Activated CD4-positive, alpha-beta T cell treated with anti-CD3 and anti-CD28 coated beads, Interleukin-2, amount 50 U/mL, for 4 hours (primary cell): ENCODE measurements around the gene CAMK2D.

Source experiments
- DNase-seq, 2 experiments: peaks; one replicate each; pipeline ENCODE4 v3.0.0-alpha.2; 2020

CAMK2D gene

GRCh38 chr4:113762186-113763028, 869 bp upstream of the CAMK2D start:
- DNase-seq: peak; percentile 99

DNA sequence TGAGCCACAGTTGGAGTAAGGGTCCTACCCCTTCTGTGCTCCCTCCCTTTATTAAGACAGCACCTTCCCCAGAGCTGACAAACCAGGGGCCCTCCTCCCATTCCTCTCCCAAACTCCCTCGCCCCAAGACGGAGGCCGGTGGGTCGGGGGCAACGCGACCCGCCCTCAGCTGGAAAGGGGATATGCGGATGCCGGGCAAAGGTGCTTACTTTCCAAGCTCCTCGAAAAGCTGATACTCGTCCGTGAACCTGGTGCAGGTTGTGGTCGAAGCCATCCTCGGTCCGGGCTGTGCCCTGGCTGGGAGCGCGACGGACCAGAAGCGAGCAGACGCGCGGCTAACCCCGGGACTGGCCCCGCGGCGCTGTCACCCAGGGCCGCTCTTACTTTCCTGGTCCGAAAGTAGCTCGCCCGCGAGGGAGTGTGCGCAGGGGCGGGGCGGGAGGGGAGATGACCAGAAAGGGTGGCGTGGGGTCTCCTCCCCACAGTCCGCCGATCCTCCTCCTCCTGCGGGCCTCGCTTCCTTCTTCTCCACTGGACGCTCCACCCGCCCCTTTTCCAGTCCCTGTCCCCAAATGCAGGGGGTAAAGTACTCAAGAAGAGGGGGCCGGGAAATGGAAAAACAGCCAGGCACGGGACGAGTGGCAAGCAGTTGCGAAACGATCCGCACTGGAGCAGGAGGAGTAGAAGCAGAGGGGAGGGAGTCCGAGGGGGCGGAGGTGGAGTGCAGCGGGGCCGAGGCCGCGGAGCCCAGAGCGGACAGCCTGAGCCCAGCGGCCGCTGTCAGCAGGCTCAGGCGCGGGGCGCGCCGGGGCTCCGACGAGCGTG, 531 bp downstream of the CAMK2D start:
- DNase-seq: peak; percentile 18 to 42

DNA sequence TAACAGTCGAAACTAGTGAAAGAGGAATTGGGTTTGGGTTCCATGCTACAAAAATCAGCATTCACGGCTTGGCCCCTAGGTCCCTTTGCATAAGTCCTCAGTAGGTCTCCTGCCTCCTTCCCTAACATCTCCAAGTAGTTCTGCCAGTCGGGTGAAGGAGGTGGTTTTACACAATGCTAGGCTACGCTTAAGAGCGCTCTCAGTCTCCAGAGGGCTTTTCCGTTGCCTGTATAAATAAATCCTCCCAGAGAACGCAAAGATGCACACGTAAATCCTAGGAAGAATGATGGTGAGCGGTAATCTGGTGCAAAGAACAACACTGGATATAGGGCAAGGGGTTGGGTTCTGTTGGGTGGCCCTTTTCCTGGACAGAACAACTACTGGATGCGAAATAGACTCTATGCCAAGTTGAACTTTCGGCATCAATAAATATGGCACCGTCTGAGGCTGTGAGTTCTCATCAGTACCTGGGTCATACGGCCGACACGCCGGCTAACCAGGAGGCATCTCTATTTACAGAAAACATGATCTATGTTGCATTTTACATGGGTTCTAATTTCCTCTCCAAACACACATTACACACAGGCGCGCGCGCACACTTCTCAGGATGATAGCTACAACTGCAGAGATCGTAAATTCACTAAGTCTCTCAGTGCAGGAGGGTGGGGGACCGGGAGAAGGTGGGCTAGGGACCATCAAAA, 1.3 kb downstream of the CAMK2D start:
- DNase-seq: peak; percentile 16 to 29

DNA sequence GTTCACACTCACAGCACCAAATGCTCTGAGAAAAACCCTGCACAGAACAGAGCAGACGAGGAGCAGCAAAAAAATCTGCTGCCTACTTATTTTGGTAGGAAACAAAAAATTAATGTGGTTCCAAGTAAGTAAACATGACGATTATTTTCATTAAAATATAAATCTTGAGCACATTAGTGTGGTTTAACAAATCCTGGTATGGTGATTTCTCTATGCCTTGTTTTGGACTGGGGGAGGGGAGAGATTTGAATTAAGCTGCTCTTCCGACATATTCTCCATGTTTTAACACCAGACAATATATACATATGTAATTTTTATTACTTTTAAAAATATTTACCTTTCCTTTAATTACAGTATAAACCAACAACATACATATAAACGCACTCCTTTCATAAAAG, 1.8 kb downstream of the CAMK2D start:
- no peak for DNase-seq

GRCh38 chr4:113758372-113758771, 3.2 kb downstream of the CAMK2D start:
- DNase-seq: no peak

DNA sequence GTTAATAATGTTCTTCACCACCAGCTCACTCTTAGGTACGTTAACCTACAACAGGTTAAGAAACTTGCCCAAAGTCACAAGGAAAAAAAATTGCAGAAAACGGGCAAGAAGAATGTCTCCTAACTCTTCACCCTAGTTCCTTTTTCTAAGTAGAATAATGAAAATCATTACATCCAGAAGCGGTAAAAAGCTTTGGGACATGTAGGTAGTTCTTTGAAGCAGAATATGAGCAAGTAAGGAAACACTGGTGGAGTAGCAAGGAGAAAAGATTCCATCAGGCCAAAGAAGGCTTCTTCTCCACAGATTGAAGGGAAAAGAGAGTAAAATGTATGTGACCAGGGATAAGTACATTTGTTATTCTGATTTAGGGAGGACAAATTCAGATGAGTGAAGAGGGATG, 4.1 kb downstream of the CAMK2D start:
- DNase-seq: no peak

- DNase-seq: no peak
Measured at GRCh38 chr4:113756005-113756410, 5.5 kb downstream of the CAMK2D start.

DNA sequence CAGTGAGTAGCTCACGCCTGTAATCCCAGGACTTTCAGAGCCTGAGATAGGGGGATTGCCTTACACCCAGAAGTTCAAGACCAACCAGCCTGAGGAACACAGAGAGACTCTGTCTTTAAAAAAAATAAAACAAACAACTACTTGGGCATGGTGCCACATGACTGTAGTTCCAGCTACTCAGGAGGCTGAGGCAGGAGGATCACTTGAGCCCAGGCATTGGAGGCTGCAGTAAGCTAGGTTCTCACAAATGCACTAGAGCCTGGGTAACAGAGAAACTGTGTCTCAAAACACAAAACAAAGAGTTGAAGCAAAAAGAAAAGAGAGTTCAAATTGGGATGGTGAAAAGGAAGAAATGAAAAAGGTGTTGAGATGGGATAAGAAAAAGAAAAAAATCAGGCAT, 10.8 kb downstream of the CAMK2D start:
- DNase-seq: no peak

- no peak for DNase-seq
Measured at GRCh38 chr4:113750296-113750695, 11.2 kb downstream of the CAMK2D start.

GRCh38 chr4:113749178-113749577, 12.4 kb downstream of the CAMK2D start:
- DNase-seq: no peak

DNA sequence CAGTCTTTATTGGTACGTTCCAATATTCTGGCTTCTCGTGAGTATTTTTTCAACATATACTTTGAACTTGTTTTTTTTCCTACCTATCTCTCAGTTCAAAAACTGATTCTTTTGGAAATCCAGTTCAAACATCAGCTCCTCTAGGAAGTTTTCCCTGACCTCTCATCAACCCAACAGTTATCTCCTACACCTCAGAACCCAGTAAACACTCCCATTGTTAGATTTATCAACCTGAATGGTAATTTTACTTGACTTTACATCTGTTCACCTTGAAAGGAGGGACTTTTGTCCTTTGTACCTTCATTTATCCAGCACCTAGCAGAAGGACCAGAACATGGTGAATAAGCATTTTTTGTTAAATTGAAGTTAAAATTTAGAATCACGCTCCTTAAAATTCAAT, 13.6 kb downstream of the CAMK2D start:
- no peak for DNase-seq

DNA sequence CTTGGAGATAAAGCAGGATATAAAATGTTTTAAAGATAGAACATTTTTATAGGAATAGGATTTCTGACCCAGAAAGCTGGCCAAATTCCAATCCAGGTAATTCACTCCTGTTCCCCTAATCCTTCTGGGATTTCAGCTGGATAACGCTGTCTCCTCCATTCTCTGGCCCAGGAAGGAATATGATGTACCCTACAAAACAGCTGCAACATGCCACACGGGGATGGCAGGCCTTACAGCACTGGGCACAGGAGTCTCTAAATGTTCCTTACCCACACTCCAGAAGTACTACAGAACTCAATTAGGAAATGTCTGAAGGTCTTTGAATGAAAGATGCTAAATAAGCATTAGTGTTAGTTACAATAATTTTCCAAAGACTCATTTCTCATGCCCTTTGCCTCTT, 15.8 kb downstream of the CAMK2D start:
- no peak for DNase-seq

DNA sequence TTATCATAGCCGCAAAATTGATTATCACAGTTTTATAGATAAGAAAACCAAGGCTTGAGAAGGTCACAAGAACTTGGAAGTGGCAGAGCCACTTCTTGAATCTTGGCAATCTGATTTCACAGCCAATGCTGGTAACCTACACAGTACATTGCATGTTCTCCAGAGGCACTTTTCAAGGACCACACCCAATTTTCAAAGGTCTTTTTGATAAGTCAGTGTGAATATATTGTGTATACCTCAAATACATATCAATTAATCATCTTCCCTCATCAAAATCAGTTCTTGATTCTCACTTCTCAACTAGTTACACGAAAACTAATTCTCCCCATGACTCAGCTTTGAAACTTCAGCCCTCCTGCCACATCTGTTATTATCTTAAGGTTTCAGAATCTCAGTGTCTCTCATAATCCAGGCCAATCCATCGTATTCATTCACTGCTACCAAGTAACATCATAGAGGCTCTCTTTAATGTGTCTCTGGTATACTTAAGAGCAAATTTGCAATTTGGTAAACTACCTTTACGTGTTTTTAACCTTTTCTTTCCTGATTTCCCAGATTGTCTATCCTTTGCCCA, 16.8 kb downstream of the CAMK2D start:
- no peak for DNase-seq

DNA sequence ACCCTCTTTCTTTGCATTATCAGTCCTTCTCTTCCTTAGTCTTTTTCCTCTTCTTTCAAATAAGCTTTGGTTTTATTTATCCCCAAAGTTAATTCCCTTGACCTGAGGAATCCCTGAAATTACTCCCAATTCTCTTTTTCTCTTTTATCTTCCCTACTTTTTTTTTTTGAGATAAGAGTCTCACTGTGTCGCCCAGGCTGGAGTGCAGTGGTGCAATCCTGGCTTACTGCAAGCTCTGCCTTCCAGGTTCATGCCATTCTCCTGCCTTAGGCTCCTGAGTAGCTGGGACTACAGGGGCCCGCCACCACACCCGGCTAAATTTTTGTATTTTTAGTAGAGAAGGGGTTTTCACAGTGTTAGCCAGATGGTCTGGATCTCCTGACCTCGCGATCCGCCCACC, 17.8 kb downstream of the CAMK2D start:
- no peak for DNase-seq

DNA sequence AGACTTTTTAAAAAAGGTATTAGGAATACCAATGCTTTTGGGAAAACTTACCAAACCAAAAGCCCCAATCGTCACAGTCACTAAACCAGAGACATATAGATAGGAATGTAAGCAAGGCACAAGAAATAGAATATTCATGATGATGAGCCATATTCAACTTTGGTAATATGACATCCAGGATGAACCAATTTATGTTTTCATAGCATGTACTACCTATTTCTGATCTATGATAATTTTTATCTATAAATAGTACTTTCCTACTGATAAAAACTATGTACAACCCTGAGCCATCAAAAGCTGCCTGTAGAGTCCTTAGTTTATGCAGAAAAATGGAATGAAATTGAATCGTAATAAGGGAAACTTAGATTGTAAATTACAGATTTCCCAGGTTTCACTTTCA, 18.9 kb downstream of the CAMK2D start:
- DNase-seq: no peak

- DNase-seq: no peak
Measured at GRCh38 chr4:113741956-113742355, 19.6 kb downstream of the CAMK2D start.

- no peak for DNase-seq
Measured at GRCh38 chr4:113740857-113741379, 20.6 kb downstream of the CAMK2D start.

DNA sequence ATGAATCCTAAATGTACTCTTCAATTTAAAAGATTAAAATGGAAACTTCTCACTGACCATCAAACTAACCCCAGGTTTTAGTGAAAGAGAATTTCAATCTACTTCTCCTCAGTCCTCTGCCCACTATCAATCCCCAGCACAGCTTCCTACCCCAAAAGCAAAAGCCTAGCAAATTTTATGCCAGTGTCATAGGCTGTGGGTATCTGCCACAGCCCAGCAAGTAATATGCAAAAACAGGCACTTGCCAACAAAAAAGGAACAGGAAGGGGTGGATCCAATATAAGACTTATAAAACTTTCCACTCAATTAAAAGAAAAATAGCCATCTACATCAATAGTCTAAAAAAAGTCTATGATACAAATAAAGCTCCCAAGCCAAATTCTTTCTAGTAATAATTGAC, 22.3 kb downstream of the CAMK2D start:
- DNase-seq: no peak

DNA sequence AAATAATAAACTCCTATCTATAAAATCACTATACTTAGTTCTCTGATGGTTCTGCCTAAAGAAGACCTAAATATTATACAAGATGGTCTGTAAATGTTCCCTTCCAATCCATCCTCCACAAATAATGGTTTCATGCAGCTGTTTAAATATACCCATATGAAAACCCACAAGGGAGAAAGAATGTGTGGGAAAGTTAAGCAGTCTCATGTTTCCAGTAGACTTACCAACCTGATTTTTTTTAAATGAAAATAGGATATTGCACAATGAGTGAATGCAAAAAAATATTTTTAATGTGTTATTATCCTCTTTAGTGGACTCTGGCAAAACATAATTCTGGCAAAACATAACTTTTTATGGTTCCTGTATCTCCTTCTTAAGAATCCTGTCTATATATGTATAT, 23.3 kb downstream of the CAMK2D start:
- no peak for DNase-seq

DNA sequence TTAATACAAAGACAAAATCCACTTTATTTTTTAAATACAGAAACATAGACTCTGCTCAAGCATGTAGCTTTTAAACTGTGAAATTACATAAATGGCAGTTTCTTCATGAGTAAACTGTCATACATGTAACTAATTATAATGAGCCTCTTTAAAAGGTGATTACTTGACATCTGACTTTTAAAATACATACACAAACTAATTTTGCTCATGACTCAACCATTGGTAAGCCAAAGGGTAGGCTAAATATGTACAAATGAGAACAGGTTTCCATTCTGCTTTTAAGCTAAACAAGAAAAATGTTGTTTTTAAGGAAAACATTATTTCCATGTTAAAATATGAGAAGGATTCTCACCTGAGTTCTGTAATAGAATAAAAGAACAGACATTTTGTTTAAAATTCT, 27.9 kb downstream of the CAMK2D start:
- DNase-seq: no peak

- no peak for DNase-seq
Measured at GRCh38 chr4:113732967-113733527, 28.5 kb downstream of the CAMK2D start.

- no peak for DNase-seq
Measured at GRCh38 chr4:113730467-113731216, 30.9 kb downstream of the CAMK2D start.
